Stomach (tissue), 9 donors: ENCODE results near the gene PEMT. TPM values are rescaled to one million over a fixed set of nuclear protein-coding genes. Genes with fewer than 3 reads are reported as not detected.
A peak's percentile ranks its signal among the peaks of the same experiment; 100 is the strongest.
"Not testable (repeated sequence)": the region's sequence is repeated elsewhere in the genome, so short reads cannot be mapped to it uniquely, and the experiment has no call there.

Source experiments
- DNase-seq, 2 donors: peaks; one replicate each; pipeline versions ENCODE4 v3.0.0 to v3.0.0-alpha.2; 2013 to 2019
- H3K27ac ChIP-seq, 5 donors: fragments of 200-600 bp in 4 of 5; sonication (generic) in 4 of 5; one replicate each; pipeline ENCODE4 v1.5.1; 2013 to 2019; ENCODE audit warnings: mild to moderate bottlenecking in 1 of 5, moderate library complexity in 1 of 5
- H3K27me3 ChIP-seq, 3 donors: fragments of 200-600 bp; sonication (generic); one replicate each; pipeline ENCODE4 v1.5.1; 2017 to 2019; ENCODE audit warnings: mixed run types in 1 of 3
- H3K36me3 ChIP-seq, 4 donors: fragments of 200-600 bp; sonication (generic); 1 replicate in 3 of 4; 2 replicates in 1 of 4; pipeline ENCODE4 v1.5.1; 2016 to 2019
- H3K4me1 ChIP-seq, 4 donors: fragments of 200-600 bp; sonication (generic); one replicate each; pipeline ENCODE4 v1.5.1; 2016 to 2019
- H3K4me3 ChIP-seq, 4 donors: fragments of 200-600 bp; sonication (generic) in 3 of 4; one replicate each; pipeline ENCODE4 v1.5.1; 2016 to 2019; ENCODE audit warnings: mild to moderate bottlenecking in 1 of 4
- H3K9me3 ChIP-seq, 4 donors: fragments of 200-600 bp; sonication (generic); one replicate each; pipeline ENCODE4 v1.5.1; 2016 to 2019
- CTCF ChIP-seq, 7 experiments: fragments of 450-650 bp in 4 of 7; fragments of 200-600 bp in 3 of 7; sonication (generic) in 3 of 7; IDR thresholded peaks; one replicate each; pipeline ENCODE4 v1.5.1; 2016 to 2019; ENCODE audit warnings: antibody characterized with exemption in 7 of 7, control low read depth in 2 of 7, mild to moderate bottlenecking in 1 of 7
- EP300 ChIP-seq: sonication (generic); formaldehyde crosslinking; IDR thresholded peaks from one replicate; pipeline ENCODE4 v1.6.1; 2017; ENCODE audit warnings: antibody characterized with exemption
- POLR2A ChIP-seq, 4 donors: fragments of 450-650 bp; IDR thresholded peaks; one replicate each; pipeline ENCODE4 v1.6.1; 2016; ENCODE audit warnings: antibody characterized with exemption in 4 of 4, control low read depth in 2 of 4, mild to moderate bottlenecking in 1 of 4, moderate library complexity in 1 of 4
- POLR2AphosphoS5 ChIP-seq, 3 donors: sonication (generic); formaldehyde crosslinking; IDR thresholded peaks; one replicate each; pipeline ENCODE4 v1.6.1; 2016; ENCODE audit warnings: antibody characterized with exemption in 3 of 3
- WGBS, 5 donors: extraction: QIAGEN DNeasy Blood & Tissue Kit in 3 of 5; methylation state at CpG; one replicate each; pipeline versions ENCODE4 v1.1.5 to v1.1.7; 2013 to 2018; 5-methylcytosine and 5-hydroxymethylcytosine counted together
- intact Hi-C: fragments of 100-400 bp; cut with DNase I; formaldehyde crosslinking; loops from one replicate; pipeline ENCODE4 v1.15.1; 2023; ENCODE audit warnings: low total_unique reads
- polyA plus RNA-seq, 3 donors: library from polyadenylated mRNA; stranded (reverse); fragments of 200-250 nt; gene quantifications; one replicate each; pipeline ENCODE4 v1.2.3, GENCODE V29; 2013
- total RNA-seq, 5 donors: library from RNA; depleted of rRNA; stranded (reverse); fragments of >200 nt; gene quantifications; one replicate each; pipeline versions ENCODE4 v1.1.0 to v1.2.3, GENCODE V29; 2014 to 2016
- donor health status: healthy with polysubstance abuse.
- donor health status: Bipolar disorder and iron deficiency.
- donor health status: healthy.

The PEMT gene
- total and polyA plus RNA-seq, 8 donors, result 7.0 to 44.6 (median 27.0) TPM

DNA sequence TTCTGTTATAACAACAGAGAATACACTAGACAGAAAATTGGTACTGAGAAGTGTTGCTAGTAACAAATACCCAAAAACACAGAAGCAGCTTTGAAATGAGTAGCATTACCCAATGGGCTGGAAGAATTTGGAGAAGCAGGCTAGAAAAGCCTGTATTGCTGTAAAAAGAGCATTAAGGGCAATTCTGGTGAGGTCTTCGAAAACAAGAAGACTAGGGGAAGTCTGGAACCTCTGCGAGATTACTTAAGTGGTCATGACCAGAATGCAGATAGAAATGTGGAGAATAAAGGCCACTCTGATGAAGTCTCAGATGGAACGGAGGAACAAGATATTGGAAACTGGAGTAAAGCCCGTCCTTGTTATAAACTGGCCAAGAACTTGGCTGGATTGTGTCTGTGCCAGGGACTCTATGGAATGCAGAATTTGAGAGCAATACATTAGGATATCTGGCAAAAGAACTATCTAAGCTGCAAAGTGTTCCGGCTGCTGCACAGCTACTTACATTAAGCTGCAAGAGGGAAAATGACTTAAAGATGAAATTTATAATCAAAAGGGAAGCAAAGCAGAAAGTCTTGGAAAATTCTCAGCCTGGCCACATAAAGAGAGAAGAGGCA, 44.9 kb upstream of the PEMT start:
- H3K4me1 ChIP-seq, result no peaks in the 10 kb centered on the region
- no peak overlapping the region for H3K27ac ChIP-seq
- TF ChIP-seq POLR2A (IDR thresholded peaks at IDR 0.05), result no peak
- peaks cover 0 to 3% (median 0%) of the 10 kb centered on the region in 4 donors for H3K9me3 ChIP-seq
- intact Hi-C loops, result no loop called here
- no peak overlapping the region for H3K4me3 ChIP-seq
- peak in 1 of 2 donors; percentile 50 for DNase-seq
- peaks cover 0 to 7% (median 0%) of the 10 kb centered on the region in 3 donors for H3K27me3 ChIP-seq
- 52 to 76% (median 69%) methylated on average over 5 of the region's 5 CpGs for WGBS, 5 donors
- H3K36me3 ChIP-seq, result no peaks in the 10 kb centered on the region

DNA sequence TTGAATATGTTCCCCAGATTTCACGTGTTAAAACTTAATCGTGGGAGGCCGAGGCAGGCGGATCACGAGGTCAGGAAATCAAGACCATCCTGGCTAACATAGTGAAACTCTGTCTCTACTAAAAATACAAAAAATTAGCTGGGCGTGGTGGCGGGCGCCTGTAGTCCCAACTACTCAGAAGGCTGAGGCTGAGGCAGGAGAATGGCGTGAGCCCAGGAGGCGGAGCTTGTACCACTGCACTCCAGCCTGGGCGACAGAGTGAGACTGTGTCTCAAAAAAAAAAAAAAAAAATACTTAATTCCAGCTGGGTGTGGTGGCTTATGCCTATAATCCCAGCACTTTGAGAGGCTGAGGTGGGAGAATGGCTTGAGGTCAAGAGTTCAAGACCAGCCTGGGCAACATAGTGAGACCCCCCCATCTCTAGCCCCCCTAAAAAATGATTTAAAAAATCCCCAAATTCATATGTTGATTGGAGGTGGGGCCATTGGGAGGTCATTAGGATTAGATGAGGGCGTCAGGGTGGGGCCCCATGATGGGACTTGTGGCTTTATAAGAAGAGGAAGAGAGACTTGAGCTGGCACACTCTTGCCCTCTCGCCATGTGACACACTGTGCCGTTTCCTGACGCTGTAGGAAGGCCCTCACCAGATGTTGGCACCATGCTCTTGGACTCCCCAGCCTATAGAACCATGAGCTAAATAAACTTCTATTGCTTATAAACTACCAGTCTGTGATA, 44.2 kb upstream of the PEMT start:
- H3K4me1 ChIP-seq, H3K9me3 ChIP-seq, H3K4me3 ChIP-seq, H3K27ac ChIP-seq, intact Hi-C loops, H3K36me3 ChIP-seq, H3K27me3 ChIP-seq, DNase-seq: not testable (repeated sequence)
- 81 to 86% (median 82%) methylated on average over 15 of the region's 15 CpGs for WGBS, 5 donors

DNA sequence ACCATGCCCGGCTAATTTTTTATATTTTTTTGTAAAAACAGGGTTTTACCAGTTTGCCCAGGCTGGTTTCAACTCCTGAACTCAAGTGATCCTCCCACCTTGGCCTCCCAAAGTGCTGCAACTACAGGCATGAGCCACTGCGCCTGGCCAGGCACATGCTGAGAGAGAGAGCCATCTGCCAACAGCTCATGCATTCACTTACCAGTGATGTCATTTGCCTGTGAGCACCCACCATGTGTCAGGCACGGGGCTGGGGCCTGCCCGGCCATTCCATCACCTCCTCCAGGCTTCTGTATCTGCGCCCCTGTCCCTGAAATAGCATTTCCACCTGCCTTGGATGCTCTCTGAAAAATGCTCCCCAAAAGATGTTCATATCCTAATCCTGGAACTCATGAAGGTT, 43.6 kb upstream of the PEMT start:
- Histone ChIP-seq H3K4me1 (no peaks in the 10 kb centered on the region), H3K27me3 (peaks cover 0 to 7% (median 0%) of the 10 kb centered on the region in 3 donors), H3K27ac (no peak overlapping the region), H3K36me3 (no peaks in the 10 kb centered on the region), H3K4me3 (no peak overlapping the region), H3K9me3 (peaks cover 0 to 3% (median 0%) of the 10 kb centered on the region in 4 donors)
- intact Hi-C loops, result no loop called here
- no peak for DNase-seq
- no peak for TF ChIP-seq CTCF (IDR thresholded peaks at IDR 0.05)
- TF ChIP-seq POLR2A (IDR thresholded peaks at IDR 0.05), result no peak
- TF ChIP-seq POLR2AphosphoS5 (IDR thresholded peaks at IDR 0.05), result no peak
- TF ChIP-seq EP300, result no peak
- 87 to 94% (median 92%) methylated on average over 5 of the region's 5 CpGs for WGBS, 5 donors

- no peak overlapping the region for H3K27ac ChIP-seq
- H3K36me3 ChIP-seq, result no peaks in the 10 kb centered on the region
- H3K9me3 ChIP-seq, result peaks cover 0 to 3% (median 0%) of the 10 kb centered on the region in 4 donors
- TF ChIP-seq EP300, result no peak
- no peak for TF ChIP-seq POLR2A (IDR thresholded peaks at IDR 0.05)
- no peak for TF ChIP-seq POLR2AphosphoS5 (IDR thresholded peaks at IDR 0.05)
- WGBS, 5 donors, result 90 to 96% (median 92%) methylated on average over 6 of the region's 6 CpGs
- H3K4me1 ChIP-seq, result no peaks in the 10 kb centered on the region
- intact Hi-C loops, result no loop called here
- no peak overlapping the region for H3K4me3 ChIP-seq
- no peak for DNase-seq
- H3K27me3 ChIP-seq, result peaks cover 0 to 7% (median 0%) of the 10 kb centered on the region in 3 donors
Observed at GRCh38 chr17:17633310-17633709, 41.8 kb upstream of the PEMT start.

- 77 to 88% (median 86%) methylated on average over 5 of the region's 5 CpGs for WGBS, 5 donors
Observed at GRCh38 chr17:17632690-17633089, 41.2 kb upstream of the PEMT start.

DNA sequence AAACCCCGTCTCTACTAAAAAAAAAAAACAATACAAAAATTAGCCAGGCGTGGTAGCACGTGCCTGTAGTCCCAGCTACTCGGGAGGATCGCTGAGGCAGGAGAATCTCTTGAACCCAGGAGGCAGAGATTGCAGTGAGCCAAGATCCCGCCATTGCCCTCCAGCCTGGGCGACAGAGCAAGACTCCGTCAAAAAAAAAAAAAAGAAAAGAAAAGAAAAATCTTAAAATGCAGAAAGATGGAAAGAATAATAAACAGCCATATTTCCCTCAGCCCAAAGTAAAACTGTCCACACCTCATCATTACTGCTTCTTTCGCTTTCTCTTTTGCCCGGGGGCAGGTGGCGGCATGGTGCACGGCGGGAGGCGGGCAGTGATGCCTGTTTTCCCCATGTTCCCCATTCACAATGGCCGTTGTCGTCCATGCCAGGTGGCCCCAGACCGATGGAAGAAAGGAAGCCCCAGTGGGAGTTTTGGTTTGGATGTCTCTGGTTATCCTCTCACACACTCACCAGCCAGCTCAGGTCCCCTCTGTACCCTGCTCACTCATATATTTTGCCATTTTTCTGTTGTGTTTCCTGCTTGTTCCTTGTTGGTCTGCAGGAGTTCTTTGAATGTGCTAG, 37.0 kb upstream of the PEMT start:
- no peaks in the 10 kb centered on the region for H3K36me3 ChIP-seq
- intact Hi-C loops, result no loop called here
- 60 to 76% (median 63%) methylated on average over 17 of the region's 17 CpGs for WGBS, 5 donors
- no peak overlapping the region for H3K27ac ChIP-seq
- peaks cover 0 to 3% (median 0%) of the 10 kb centered on the region in 4 donors for H3K9me3 ChIP-seq
- peak overlapping the region in 1 of 4 donors; percentile 14 for H3K4me3 ChIP-seq
- H3K4me1 ChIP-seq, result no peaks in the 10 kb centered on the region
- TF ChIP-seq CTCF (IDR thresholded peaks at IDR 0.05), result no peak
- no peak for TF ChIP-seq POLR2AphosphoS5 (IDR thresholded peaks at IDR 0.05)
- no peak for TF ChIP-seq EP300
- TF ChIP-seq POLR2A (IDR thresholded peaks at IDR 0.05), result no peak
- H3K27me3 ChIP-seq, result peaks cover 0 to 3% (median 0%) of the 10 kb centered on the region in 3 donors
- DNase-seq, result peak in 1 of 2 donors; percentile 46

More at GRCh38 chr17:17632690-17633089, 41.2 kb upstream of the PEMT start:
- H3K9me3 ChIP-seq, intact Hi-C loops, DNase-seq, H3K27ac ChIP-seq, H3K27me3 ChIP-seq, H3K36me3 ChIP-seq, H3K4me1 ChIP-seq, H3K4me3 ChIP-seq: not testable (repeated sequence)
